Measurements from ENCODE around the gene RGS9.
"Not testable (repeated sequence)": the region's sequence is repeated elsewhere in the genome, so short reads cannot be mapped to it uniquely, and the experiment has no call there.

Gene RGS9

GRCh38 chr17:65183736-65184135 is 46.6 kb downstream of the RGS9 start:
- no peak for DNase-seq (ENCODE audit: low spot score)

- DNase-seq (ENCODE audit: low spot score), result no peak
Measured at GRCh38 chr17:65184235-65184959, 47.2 kb downstream of the RGS9 start.

- DNase-seq (ENCODE audit: low spot score), result no peak
Measured at GRCh38 chr17:65185062-65185461, 47.9 kb downstream of the RGS9 start.

GRCh38 chr17:65185668-65186382 is 48.7 kb downstream of the RGS9 start:
- no peak for DNase-seq (ENCODE audit: low spot score)

- no peak for DNase-seq (ENCODE audit: low spot score)
Measured at GRCh38 chr17:65190467-65191097, 53.4 kb downstream of the RGS9 start.

- DNase-seq (ENCODE audit: low spot score), result no peak
Measured at GRCh38 chr17:65191811-65192740, 54.9 kb downstream of the RGS9 start.

GRCh38 chr17:65193305-65193704 is 56.1 kb downstream of the RGS9 start:
- DNase-seq (ENCODE audit: low spot score), result no peak

- no peak for DNase-seq (ENCODE audit: low spot score)
Measured at GRCh38 chr17:65193716-65194293, 56.6 kb downstream of the RGS9 start.

- DNase-seq (ENCODE audit: low spot score), result no peak
Measured at GRCh38 chr17:65194670-65195334, 57.6 kb downstream of the RGS9 start.

- no peak for DNase-seq (ENCODE audit: low spot score)
Measured at GRCh38 chr17:65195716-65196115, 58.5 kb downstream of the RGS9 start.

GRCh38 chr17:65196617-65197016 is 59.4 kb downstream of the RGS9 start:
- no peak for DNase-seq (ENCODE audit: low spot score)

GRCh38 chr17:65197201-65197600 is 60.0 kb downstream of the RGS9 start:
- DNase-seq (ENCODE audit: low spot score), result no peak

GRCh38 chr17:65198653-65199382 is 61.6 kb downstream of the RGS9 start:
- peak; percentile 68 for DNase-seq (ENCODE audit: low spot score)

GRCh38 chr17:65201331-65201730 is 64.2 kb downstream of the RGS9 start:
- DNase-seq (ENCODE audit: low spot score), result no peak

- DNase-seq (ENCODE audit: low spot score), result no peak
Measured at GRCh38 chr17:65202844-65203571, 65.8 kb downstream of the RGS9 start.

GRCh38 chr17:65204001-65204400 is 66.8 kb downstream of the RGS9 start:
- no peak for DNase-seq (ENCODE audit: low spot score)

- DNase-seq (ENCODE audit: low spot score), result no peak
Measured at GRCh38 chr17:65205655-65206054, 68.5 kb downstream of the RGS9 start.

GRCh38 chr17:65207448-65207847 is 70.3 kb downstream of the RGS9 start:
- DNase-seq (ENCODE audit: low spot score), result not testable (repeated sequence)

GRCh38 chr17:65208717-65209116 is 71.5 kb downstream of the RGS9 start:
- no peak for DNase-seq (ENCODE audit: low spot score)

GRCh38 chr17:65218261-65218660 is 81.1 kb downstream of the RGS9 start:
- no peak for DNase-seq (ENCODE audit: low spot score)
